GM19099 (cell line): ENCODE results near the gene ASPSCR1.

Experiments used
- POLR2A ChIP-seq: IDR thresholded peaks from 3 replicates; pipeline ENCODE4 v1.6.1; 2011; ENCODE audit warnings: low read depth; ENCODE audit not compliant: insufficient read length; ENCODE audit errors: extremely low read depth

ASPSCR1 gene

DNA sequence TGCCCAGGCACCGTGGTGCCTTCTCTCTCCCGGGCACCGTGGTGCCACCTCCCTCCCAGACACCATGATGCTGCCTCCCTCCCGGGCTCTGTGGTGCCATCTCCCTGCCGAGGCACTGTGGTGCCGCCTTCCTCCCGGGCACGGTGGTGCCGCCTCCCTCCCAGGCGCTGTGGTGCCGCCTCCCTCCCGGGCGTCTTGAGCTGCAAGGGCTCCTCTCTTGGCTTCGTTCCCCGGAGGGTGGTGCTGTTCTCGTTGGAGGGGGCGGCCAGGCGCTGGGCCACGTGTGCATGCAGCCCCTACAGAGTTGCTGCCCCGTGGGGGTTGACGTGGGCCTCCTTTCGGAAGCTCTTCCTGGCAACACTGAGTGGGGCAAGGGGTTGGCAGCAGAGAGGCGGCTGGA, 37.0 kb downstream of the ASPSCR1 start:
- no peak for TF ChIP-seq POLR2A

DNA sequence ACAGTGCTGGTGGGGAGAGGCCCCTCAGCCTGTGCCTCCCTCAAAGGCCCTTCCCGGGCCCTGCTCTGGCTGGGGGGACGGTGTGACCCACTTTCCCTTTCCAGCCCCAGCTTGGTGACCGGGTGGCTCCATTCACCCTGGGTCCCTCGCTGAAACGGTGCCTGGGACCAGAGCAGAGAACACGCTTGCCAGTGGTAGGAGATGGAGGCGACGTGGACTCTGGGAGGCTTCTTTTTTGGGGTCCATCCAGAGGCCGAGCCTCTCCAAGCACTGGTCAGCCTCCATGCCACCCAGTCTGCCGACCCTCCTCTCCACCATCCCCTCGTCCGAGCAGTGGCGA, 37.5 kb downstream of the ASPSCR1 start:
- TF ChIP-seq POLR2A, result no peak

DNA sequence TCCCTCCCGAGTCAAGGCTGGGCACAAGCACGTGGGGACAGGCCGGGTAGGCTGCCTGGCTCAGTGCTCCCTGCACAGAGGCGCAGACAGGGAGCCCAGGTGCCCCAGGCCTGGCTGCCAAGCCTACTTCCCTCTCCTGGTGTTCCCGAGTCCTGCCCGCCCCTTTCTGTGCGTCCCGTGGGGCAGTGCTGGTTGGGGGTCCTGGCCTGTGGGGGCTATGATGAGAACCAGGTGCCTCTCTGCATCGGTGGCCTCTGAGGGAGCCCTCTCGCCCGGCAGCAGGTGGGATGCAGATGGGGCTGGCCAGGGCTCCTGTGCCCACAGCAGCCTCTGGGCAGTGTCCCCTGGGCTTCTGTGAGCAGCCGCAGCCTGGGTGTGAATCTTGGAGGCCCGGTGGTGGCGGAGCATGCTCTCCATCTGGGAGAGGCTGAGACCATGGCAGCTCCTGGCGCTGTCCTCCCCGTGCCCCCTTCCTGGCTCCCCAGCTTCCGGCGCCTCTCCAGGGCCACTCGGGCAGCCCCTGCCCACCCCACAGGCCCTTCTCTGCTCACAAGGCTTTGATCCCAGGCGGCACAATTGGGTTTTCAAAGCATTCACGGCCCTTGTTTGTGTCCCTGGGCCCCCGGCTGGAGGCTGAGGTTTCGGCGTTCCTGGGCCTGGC, 38.0 kb downstream of the ASPSCR1 start:
- no peak for TF ChIP-seq POLR2A

DNA sequence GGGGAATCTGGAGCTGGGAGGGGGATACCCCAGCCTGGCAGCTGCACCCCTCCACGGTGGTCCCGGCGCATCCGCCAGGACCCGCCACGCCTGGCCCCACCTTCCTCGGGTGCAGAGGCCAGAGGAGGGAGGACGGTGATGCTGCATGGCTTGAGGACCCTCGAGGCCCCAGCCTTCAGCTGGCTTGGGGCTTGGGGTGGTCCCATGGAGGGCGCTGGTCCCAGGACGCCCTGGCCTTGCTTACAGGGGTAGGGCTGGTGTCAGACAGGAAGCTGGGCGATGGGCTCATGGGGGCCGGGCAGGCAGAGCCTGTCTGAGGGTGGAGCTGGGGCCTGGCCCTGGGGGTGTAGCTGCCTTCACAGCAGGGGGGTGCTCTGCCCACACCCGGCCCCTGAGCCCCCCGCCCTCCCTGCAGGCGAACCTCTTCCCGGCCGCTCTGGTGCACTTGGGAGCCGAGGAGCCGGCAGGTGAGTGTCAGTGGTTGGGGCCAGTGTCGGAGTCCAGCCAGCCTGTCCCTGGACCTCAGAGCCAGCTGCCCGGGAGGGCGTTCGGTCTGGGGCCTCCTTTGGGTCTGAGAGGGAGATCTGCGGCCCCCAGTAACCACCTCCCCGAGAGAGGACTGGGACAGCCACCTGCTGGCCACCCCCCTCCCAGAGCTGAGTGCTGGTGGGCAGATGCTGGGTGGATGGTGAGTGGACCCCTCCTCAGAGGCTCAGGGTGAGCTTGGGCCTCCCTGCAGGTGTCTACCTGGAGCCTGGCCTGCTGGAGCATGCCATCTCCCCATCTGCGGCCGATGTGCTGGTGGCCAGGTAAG, 38.8 kb downstream of the ASPSCR1 start:
- TF ChIP-seq POLR2A, result no peak

DNA sequence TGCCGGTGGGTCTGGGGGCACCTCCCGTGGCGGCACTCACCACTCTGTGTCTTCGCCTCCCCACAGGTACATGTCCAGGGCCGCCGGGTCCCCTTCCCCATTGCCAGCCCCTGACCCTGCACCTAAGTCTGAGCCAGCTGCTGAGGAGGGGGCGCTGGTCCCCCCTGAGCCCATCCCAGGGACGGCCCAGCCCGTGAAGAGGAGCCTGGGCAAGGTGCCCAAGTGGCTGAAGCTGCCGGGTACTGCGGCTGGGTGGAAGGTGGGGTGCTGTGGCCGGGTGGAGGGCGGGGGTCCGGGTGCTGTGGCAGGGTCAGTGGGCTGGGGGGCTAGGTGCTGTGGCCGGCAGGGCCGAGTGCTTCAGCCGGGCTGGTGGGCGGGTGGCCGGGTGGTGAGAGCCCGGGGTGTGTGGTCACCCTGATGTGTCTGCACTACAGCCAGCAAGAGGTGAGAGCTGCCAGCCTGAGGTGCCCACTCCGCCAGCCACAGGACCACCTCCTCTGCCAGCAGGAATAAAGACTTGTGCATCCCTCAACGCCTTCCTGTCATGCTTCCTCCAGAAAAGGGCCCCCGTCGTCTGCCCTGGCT, 39.5 kb downstream of the ASPSCR1 start:
- no peak for TF ChIP-seq POLR2A

DNA sequence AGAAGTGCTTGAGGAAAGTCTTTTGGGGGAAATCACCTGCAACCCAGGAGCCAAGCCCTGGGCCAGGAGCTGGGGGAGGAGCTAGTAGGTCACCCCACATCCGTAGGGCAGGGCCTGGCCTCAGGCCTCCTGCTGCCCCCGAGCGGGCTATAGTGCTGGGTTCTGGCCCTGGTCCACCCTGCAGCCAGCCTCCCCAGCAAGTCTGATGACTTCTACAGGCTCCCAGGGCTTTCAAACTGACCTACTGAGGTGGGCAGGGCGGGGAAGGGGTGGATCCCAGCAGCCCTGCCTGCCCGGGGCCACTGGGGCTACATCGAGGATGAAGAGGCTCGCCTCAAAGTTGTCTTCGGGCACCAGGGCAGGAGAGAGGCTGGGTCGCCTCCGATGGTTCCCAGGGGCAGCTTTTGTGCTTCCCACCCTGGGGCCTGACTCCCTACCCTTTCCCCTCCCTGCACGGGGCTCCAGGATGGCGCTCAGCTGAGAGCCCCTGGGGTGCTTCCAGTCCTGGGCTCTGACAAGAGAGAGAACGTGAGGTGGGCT, 40.3 kb downstream of the ASPSCR1 start:
- no peak for TF ChIP-seq POLR2A

DNA sequence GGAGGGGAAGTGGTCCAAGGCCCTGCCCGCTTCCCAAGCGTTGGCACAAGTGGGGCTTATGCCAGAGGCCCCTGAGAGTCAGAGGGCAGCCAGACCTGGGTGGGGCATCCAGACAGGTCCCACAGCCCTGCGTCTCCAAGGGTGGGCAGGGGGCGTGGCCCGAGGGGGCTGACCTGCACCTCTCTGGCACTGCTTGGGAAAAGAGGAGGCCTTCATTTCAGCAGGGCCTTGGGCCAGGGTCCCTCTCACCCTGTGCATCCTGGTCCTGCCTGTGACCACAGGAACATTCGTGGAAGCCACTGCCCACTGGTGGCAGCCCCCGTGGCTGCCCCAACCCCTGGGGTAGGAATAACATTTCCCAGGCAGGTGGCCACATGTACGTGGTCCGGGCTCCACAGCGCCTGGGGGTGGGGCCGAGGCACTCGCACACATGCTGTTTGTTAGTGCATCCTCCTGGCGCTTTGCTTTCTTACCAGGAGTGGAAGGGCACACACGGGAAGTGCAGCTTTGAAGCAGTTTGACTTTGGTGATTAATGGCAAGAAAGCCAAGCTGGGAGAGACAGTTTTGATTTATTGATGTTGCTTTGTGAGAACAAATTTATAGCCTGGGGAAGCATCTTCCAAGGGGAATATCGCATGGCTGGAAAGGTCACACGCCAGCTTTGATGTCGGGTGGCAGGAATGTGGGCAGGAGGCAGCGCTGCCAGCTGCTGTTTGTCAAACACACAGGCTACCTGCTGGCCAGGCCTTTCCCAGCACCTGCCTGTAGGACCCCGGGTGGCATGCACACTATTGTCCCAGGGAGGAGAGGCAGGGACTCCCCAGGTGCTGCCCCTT, 40.9 kb downstream of the ASPSCR1 start:
- TF ChIP-seq POLR2A, result no peak

DNA sequence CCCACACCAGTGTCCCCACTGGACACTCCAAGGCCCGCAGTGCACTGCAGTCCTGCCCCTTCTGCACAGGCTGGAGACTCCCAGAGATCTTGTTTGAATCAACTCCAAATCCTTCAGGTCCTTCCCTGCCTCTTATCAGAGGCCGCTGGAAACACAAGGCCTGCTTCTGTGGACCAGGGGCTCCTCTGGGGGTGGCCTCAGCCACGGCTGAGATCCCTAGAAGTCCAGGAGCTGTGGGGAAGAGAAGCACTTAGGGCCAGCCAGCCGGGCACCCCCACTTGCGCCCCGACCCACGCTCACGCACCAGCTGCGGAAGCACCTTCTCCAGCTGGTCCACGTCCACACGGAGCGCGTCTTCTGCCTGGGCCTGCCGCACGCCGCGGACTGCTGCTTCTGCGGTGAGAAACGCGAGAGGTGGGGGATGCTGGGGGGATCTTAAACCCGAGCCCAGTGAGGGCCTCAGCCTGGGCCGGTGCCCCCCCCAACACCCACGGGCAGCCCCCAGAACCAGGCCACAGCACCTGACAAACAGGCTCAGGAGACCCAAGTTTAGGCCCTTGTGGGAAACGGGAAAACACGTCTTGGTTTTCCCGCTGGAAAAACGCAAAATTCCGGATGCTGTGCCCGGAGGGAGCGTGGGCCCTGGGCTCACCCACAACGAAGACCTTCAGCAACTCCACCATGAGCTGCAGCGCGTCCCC, 41.7 kb downstream of the ASPSCR1 start:
- no peak for TF ChIP-seq POLR2A

DNA sequence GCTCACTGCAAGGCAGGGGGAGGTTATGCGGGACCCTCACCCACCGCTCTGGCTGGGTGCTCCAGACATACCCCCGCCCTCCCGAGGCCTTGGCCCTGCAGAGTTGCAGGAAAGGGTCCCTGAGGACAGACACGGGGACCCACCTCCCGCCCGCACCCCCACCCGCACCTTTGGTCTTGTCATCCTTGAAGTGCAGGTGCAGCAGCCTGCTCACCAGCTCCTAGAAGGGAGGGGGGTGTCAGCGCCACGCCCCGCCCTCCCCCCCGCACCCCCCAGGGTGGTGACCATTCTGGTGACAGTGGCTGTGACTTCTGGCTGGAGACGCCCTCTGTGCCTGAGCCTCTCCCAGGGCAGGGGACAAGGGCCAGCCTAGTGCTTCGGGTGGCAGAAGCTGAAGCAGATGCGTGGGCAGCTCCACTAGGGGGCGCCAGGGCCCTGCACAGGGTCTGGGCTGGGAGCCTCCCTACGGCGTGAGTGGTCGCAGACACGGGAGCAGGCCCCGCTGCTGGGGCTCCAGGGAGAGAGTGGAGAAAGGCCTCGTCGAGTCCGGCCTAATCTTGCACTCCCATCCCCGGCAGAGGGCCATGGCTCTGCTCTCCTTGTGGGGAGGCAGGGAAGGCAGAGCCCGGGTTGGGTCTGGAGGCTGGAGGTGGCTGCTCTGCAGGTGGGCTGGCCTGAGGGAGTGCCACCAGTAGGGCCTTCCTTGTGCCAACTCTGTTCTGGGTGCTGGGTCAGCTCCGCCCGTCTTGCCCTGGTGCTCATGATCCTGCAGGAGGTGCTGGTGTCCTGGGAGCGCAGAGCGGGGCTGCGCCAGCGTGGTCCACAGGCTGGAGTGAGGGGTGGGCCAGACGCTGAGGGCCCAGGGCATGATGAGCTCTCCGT, 42.5 kb downstream of the ASPSCR1 start:
- TF ChIP-seq POLR2A, result no peak

DNA sequence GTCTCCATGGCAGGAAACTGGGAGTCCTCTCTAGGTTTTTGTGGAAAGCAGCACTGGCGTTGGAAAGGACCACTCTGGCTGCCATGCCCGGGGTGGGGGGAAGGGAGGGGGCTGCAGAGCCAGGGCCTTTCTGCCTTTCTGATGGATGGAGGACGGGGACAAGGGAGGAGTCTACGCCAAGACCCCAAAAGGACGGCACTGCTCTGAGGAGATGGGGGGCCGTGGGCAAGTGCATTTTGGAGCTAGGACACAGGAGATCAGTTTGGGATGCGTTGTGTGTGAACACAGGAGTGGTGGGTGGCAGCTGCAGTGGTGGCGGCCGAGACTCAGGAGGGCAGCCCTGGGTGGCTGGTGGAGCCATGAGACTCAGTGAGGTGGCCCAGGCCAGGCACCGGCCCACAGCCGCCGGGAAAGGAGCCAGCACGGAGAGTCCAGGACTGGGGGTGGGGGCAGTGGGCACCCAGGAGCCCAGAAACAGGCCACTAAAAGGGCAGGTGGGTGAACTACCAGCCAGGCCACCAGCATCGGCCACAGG, 43.2 kb downstream of the ASPSCR1 start:
- TF ChIP-seq POLR2A, result no peak

DNA sequence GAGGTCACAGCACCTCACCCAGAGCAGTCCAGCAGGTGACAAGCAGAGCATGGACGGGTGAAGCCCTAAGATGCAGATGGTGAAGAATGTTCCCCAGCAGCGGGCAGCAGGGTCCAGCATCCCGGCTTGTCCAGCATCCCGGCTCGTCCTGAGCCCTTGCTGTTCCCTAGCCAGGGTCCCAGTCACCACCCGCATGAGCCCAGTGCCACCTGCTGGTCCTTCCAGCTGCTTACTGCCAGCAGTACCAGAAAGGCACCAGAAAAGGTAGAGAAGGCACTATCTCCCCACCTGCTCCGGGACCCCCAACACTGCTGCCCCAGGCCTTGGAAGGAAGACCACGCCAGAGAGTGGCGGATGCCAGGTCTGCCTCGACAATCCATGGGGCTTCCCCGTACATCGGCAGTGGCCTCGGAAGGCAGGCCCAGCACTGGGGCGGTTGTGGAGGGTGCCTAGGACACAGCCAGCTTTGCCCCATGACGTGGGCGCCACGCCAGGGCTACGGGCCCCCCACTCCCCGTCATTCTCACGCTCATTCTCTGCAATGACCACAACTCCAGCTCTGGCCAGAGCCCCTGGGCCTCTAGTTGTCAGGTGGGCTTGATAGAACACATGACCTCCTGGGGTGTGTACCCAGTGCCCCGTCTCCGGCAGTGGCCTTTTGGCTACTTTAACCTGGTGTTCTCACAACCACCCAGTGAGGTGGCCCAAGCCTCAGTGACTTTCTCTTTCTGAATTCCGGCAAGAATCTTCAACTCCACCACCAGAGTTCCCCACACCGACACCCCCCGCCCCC, 43.9 kb downstream of the ASPSCR1 start:
- no peak for TF ChIP-seq POLR2A

DNA sequence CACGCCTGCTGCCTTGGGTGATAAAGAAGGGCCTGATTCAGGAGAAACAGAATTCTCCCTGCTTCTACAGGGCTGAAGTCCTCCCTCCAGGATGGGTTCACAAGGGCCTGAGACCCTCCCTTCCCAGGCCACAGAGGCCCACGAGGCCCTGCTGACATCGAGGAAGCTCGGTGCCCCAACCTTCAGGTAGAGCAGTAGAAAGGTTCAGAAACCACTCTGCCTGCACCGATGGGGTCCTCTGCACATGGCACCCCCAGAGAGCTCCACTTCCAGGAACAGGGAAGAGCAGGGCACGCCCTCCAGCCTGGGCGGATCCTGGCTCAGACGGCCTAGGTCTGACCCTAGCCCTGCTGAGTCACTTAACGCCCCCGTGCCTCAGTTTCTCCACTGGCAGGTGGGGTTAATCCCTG, 44.5 kb downstream of the ASPSCR1 start:
- TF ChIP-seq POLR2A, result no peak

DNA sequence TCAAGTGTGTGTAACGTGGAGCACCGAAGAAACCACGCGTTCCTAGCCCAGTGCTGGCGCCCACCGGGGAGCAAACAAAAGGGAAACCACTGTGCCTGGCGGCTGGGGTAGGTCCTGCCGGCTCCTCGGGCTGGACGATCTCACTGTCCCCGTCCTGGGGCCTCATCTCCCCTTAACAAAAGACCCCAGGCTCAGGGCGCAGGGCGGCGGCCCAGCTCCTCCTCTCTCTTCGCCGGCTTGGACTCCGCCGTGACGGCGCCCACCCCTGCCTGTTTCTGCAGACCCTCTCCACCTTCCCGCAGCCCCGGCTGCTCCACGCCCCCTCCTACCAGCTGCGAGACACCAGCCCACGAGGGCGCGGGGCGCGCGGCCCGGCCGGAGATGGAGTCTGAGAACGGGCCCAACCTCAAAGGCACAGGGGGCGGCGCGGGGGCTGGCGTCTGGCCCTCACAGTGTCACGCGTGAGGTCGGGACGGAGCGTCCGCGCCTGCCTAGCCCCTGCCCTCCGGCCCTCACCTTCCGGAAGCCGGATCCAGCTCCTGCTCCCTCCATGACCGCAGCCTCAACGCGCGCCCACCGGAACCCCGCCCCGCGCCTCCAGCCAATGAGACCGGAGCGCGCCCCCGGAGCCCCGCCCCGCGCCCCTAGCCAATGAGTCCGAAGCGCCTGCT, 45.0 kb downstream of the ASPSCR1 start, which contains the start of gene CENPX:
Gene CENPX (minus strand): TSS at position 569 of the 671 bp plus-strand sequence. CDS start 17 bp downstream, at position 552.
- peak; percentile 70 for TF ChIP-seq POLR2A
